Smooth muscle cell (in vitro differentiated cells): ENCODE measurements around the gene ZNF8. TPM values are rescaled to one million over a fixed set of nuclear protein-coding genes. Genes with fewer than 3 reads are reported as not detected.

Experiments
- DNase-seq: peaks from one replicate; lab custom pipeline; 2025; ENCODE audit not compliant: unreplicated experiment; lab: John Stamatoyannopoulos, UW
- H2AFZ ChIP-seq: fragments of 200-600 bp; sonication (generic); 2 replicates; pipeline ENCODE4 v1.6.0; 2016; ENCODE audit warnings: antibody characterized with exemption, low read depth, mild to moderate bottlenecking
- H3F3A ChIP-seq: fragments of 200-600 bp; sonication (generic); 2 replicates; pipeline ENCODE4 v1.6.0; 2017; ENCODE audit warnings: antibody characterized with exemption, low read depth
- H3K27ac ChIP-seq: fragments of 200-600 bp; sonication (generic); 2 replicates; pipeline ENCODE4 v1.5.1; 2016; ENCODE audit warnings: low read depth, mild to moderate bottlenecking
- H3K27me3 ChIP-seq: fragments of 200-600 bp; sonication (generic); 2 replicates; pipeline ENCODE4 v1.6.1; 2016; ENCODE audit warnings: low read depth, mild to moderate bottlenecking
- H3K36me3 ChIP-seq: fragments of 200-600 bp; sonication (generic); 2 replicates; pipeline ENCODE4 v1.5.1; 2016; ENCODE audit warnings: low read depth
- H3K4me1 ChIP-seq: fragments of 200-600 bp; sonication (generic); 2 replicates; pipeline ENCODE4 v1.5.1; 2016; ENCODE audit warnings: low read depth
- H3K4me2 ChIP-seq: fragments of 200-600 bp; sonication (generic); 2 replicates; pipeline ENCODE4 v1.6.0; 2016; ENCODE audit warnings: mild to moderate bottlenecking
- H3K4me3 ChIP-seq: fragments of 200-600 bp; sonication (generic); 2 replicates; pipeline ENCODE4 v1.5.1; 2016; ENCODE audit warnings: mild to moderate bottlenecking
- H3K79me2 ChIP-seq: fragments of 200-600 bp; sonication (generic); 2 replicates; pipeline ENCODE4 v1.6.0; 2016; ENCODE audit warnings: low read depth, mild to moderate bottlenecking
- H3K9ac ChIP-seq: fragments of 200-600 bp; sonication (generic); 2 replicates; pipeline ENCODE4 v1.6.0; 2016; ENCODE audit warnings: low read depth
- H3K9me3 ChIP-seq: fragments of 200-600 bp; sonication (generic); replicated peaks from 2 replicates; pipeline ENCODE4 v1.5.1; 2016; ENCODE audit warnings: low read depth
- H4K20me1 ChIP-seq: fragments of 200-600 bp; sonication (generic); 2 replicates; pipeline ENCODE4 v1.6.0; 2016; ENCODE audit warnings: low read depth
- CTCF ChIP-seq: fragments of 200-600 bp; sonication (generic); IDR thresholded peaks from 2 replicates; pipeline ENCODE4 v1.5.1; 2017; ENCODE audit warnings: borderline replicate concordance, mild to moderate bottlenecking, antibody characterized with exemption; ENCODE audit not compliant: insufficient read depth, poor library complexity, severe bottlenecking
- WGBS: methylation state at CpG from one replicate; pipeline ENCODE4 v1.1.7; 2016; ENCODE audit warnings: low lambda C conversion rate; 5-methylcytosine and 5-hydroxymethylcytosine counted together
- polyA plus RNA-seq: library from polyadenylated mRNA; unstranded; fragments of >200 nt; fragmentation: Nextera tagmentation; extraction: Ambion mirVana; gene quantifications from 2 replicates; pipeline ENCODE4 v1.2.1, GENCODE V29; 2016
- total RNA-seq: library from RNA; depleted of rRNA; stranded (reverse); fragments of >200 nt; gene quantifications from 2 replicates; pipeline ENCODE4 v1.2.3, GENCODE V29; 2014

Gene ZNF8
- total and polyA plus RNA-seq, 2 experiments from 2014 or later, result 1.1 to 7.8 TPM

- peaks cover 7% of the 10 kb centered on the region for H3F3A ChIP-seq
- peaks cover 37% of the 10 kb centered on the region for H3K9me3 ChIP-seq
- TF ChIP-seq CTCF, result no peak
- H3K79me2 ChIP-seq, result peaks cover 29% of the 10 kb centered on the region
- H3K4me1 ChIP-seq, result peaks cover under 1% of the 10 kb centered on the region
- DNase-seq, result no peak
- 98% methylated on average over 2 of the region's 2 CpGs for WGBS
- H3K27ac ChIP-seq, result no peak overlapping the region
- no peak overlapping the region for H3K9ac ChIP-seq
- H4K20me1 ChIP-seq, result peaks cover 5% of the 10 kb centered on the region
- H3K36me3 ChIP-seq, result peaks cover 28% of the 10 kb centered on the region
- no peak overlapping the region for H3K4me2 ChIP-seq
- H3K27me3 ChIP-seq, result no peaks in the 10 kb centered on the region
- no peak overlapping the region for H3K4me3 ChIP-seq
- no peak overlapping the region for H2AFZ ChIP-seq
Measured at GRCh38 chr19:58274771-58275201, 4.0 kb upstream of the ZNF8 start.

- Histone ChIP-seq H4K20me1 (peaks cover 13% of the 10 kb centered on the region), H3K4me2 (no peak overlapping the region), H3K27ac (no peak overlapping the region), H3K27me3 (no peaks in the 10 kb centered on the region), H3K4me1 (peaks cover 8% of the 10 kb centered on the region), H2AFZ (no peak overlapping the region), H3K79me2 (peaks cover 37% of the 10 kb centered on the region), H3F3A (peaks cover 7% of the 10 kb centered on the region), H3K9me3 (peaks cover 32% of the 10 kb centered on the region), H3K36me3 (peaks cover 28% of the 10 kb centered on the region), H3K9ac (no peak overlapping the region), H3K4me3 (no peak overlapping the region)
- 97% methylated on average over 3 of the region's 3 CpGs for WGBS
- no peak for TF ChIP-seq CTCF
- no peak for DNase-seq
Measured at GRCh38 chr19:58275564-58275963, 3.2 kb upstream of the ZNF8 start.

DNA sequence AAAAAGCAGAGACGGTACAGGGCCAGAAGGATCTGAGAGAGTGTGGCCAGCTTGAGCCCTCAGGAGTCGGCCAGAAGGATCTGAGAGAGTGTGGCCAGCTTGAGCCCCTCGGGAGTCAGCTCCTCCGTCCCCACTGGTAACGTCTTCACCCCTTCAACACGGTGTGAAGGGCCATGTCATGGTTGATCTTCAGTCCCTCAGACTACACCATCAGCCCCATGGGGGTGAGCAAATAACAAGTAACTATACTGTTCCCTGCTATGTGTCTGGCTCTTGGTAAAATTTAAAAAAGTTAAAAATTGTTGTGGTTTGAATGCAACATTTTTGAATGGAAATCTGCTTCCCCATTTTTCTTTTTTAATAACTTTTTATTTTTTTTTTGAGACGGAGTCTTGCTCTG, 1.6 kb upstream of the ZNF8 start:
- Histone ChIP-seq H3K4me3 (no peak overlapping the region), H3K79me2 (peaks cover 53% of the 10 kb centered on the region), H3K36me3 (peaks cover 24% of the 10 kb centered on the region), H4K20me1 (peaks cover 30% of the 10 kb centered on the region), H3K4me1 (peaks cover 9% of the 10 kb centered on the region), H2AFZ (no peak overlapping the region), H3K9ac (no peak overlapping the region), H3F3A (peaks cover 7% of the 10 kb centered on the region), H3K27ac (no peak overlapping the region), H3K27me3 (no peaks in the 10 kb centered on the region), H3K9me3 (peaks cover 17% of the 10 kb centered on the region), H3K4me2 (peak overlapping the region; percentile 86)
- WGBS, result 93% methylated on average over 7 of the region's 7 CpGs
- TF ChIP-seq CTCF, result no peak
- DNase-seq, result no peak
